ENCODE results near the gene GRIP2.

DNA sequence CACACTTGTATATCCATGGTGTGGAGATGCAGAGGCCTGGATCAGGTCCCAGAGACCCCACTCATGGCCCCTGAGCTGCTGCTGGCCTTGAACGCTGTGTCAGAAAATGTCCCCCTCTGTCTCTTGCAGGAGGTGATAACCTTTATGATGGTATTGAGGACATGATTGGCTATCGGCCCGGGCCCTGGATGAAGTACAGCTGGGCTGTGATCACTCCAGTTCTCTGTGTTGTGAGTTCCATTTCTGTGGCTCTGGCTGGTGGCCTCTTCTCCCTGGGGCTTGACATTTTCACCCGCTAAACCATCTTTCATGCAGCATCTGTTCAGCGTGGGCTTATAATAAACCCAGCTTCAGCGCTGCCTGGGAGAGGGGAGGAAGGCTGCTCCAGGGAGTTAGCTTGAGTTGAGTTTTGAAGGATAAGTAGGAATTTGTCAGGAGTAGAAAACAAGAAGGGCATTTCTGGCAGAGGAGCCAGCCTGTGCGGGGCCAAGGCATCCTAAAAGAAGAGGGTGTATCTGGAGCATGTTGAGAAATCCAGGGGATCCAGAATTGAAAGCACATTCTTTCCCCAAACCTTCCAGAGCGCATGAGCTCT lies 61.1 kb downstream of the GRIP2 start:
- no peak for TF ChIP-seq POLR2A (IDR thresholded peaks at IDR 0.05)
- TF ChIP-seq, protein P1, sequence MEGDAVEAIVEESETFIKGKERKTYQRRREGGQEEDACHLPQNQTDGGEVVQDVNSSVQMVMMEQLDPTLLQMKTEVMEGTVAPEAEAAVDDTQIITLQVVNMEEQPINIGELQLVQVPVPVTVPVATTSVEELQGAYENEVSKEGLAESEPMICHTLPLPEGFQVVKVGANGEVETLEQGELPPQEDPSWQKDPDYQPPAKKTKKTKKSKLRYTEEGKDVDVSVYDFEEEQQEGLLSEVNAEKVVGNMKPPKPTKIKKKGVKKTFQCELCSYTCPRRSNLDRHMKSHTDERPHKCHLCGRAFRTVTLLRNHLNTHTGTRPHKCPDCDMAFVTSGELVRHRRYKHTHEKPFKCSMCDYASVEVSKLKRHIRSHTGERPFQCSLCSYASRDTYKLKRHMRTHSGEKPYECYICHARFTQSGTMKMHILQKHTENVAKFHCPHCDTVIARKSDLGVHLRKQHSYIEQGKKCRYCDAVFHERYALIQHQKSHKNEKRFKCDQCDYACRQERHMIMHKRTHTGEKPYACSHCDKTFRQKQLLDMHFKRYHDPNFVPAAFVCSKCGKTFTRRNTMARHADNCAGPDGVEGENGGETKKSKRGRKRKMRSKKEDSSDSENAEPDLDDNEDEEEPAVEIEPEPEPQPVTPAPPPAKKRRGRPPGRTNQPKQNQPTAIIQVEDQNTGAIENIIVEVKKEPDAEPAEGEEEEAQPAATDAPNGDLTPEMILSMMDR (IDR thresholded peaks at IDR 0.05): no peak
